ENCODE measurements around the gene INKA2.

Gene INKA2

DNA sequence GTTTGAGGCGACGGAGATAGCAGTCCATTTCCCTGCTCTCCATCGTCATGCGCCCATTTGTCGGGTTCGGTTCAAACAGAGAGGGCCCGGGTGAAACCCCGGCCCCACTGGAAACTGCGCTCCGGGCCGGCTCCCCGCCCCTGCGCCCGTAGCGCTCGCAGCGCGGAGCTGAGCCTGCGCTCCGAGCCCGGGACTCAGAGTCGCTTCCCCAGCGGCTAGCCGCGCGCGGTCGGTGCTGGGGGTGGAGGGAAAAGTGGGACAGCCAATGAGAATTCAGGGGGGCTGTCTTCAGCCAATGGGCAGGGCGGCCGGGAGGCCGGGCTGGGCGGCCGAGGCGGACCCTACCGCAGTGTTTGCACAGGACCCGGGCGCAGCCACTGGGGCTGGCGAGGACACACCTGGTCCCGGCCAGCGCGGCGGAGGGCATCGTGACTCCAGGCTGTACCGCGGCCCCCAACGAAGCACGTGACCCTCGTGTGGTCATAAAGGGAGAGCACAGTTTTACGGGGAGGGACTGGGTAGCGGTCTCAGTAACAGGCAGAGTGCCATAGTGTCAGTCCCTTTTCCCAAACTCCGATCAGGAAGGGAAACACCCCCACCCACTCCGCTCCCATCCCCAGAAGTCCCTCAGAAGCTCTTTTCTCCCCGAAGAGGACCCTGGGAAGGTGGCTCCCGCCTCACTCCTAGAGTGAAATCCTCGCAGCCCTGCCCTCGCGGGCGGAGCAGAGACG is at the start of gene INKA2:
INKA2 (minus strand) TSS at position 202 of the 731 bp plus-strand sequence; CDS start at position 49, 153 bp downstream.
- peak; percentile 76 for DNase-seq (ENCODE audit: low read depth)

DNA sequence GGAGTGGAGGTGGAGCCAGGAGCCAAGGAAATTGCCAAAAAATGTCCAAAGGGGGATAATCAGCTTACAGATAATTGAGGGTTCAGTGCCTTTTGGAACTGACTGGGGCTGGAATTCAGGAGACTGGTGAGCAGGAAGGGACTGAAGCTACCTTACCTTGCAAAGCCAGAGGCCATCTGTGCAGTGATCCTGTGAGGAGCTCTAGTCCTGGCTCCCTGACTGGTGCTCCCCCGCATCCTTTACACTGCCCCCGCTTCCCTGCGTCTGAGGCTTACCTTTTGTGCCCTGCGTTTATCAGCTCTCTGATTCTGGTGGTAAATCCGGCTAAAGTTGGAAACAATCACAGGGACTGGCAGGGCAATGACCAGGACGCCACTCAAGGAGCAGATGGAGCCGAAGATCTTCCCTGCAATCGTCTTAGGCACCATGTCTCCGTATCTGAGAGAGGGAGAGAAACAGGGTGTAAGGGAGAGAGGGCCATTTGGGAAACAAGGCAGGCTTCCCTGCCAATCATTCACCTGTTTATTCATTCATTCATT is 47.5 kb upstream of the INKA2 start:
- DNase-seq (ENCODE audit: low read depth) = no peak

DNA sequence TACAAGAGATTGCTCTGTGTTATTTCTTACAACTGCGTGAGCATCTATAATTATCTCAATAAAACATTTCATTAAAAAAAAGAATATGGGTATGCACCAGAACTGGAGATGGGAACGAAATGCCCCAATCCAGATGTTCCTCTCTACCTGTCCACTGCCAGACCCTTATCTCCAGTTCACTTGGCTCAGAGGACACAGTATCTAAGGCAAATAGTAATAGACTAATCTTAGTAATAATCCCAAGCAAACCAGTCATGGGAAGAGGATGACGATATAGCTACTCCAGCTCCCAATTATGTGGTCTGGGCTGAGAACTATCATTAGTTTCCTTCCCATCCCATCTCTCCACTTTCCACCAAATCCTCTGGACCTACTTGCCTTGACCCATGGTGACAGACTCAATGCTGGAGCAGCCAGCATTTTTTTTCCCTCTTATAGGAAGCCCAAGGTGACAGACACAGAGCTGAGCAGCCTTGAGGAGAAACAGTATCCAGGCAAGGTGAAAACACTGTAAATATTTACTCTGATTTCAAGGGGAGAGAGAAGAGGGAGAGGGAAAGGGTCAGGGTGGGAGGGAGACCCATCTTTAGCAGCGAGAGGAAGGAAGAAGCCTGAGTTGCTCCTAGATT is 45.2 kb upstream of the INKA2 start:
- DNase-seq (ENCODE audit: low read depth) = no peak

DNA sequence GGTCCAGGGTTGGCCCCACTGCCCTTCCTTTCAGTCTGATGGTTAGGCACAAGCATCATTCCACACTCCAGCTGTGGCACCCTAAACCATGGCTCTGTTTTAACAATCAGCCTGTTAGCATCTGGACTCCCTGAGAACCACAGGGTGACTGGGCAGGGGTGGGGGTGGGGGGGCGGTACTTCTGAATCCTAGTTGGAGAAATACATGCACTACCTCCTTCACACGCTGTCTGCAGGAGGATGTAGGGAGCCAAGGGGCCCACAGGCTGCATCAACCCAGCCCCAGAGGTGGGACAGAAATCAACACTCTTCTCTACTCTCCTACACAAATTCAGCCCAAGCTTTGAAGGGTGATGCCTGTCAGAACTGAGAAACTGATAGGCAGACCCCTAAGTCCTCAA is 40.4 kb upstream of the INKA2 start:
- no peak for DNase-seq (ENCODE audit: low read depth)

DNA sequence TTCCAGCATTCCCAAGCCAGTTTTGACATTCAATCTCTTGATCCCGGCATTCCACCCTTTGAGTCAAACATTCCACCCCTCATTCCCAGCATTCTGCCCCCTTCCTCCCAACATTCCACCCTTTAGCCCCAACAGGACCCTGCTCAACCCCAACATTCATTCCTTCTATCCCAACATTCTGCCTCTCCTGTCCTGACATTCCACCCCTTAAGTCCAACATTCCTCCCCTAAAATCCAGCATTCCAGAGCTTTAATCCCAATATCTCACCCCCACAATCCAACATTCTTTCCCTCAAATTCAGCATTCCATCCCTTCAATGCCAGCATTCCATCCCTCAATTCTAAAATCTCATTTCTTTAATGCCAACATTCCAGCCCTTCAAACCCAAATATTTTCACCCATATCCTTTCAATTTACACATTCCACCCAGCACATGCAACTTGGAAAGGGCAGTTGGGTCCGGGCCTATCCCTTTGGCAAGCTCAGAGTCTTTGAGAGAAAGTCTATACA is 39.4 kb upstream of the INKA2 start:
- DNase-seq (ENCODE audit: low read depth) = no peak

DNA sequence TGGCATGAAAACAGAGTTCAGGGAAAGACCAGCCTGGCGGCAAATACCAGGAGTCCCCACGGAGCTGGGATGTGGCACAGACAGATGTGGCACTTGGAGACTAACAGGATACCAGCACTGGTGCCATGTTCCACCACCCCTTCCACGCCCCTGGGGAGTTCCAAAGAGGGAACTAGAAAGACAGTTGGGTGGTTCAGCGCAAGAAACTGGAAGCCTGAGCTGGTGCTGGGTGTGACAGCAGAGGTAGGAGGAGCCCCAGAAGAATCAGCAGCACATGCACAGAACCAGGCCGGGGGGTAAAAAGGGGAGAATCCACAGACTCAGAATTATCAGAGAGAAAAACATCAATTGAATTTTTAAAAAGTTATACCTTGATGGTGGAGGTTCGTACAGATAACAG is 38.9 kb upstream of the INKA2 start:
- DNase-seq (ENCODE audit: low read depth) = no peak

DNA sequence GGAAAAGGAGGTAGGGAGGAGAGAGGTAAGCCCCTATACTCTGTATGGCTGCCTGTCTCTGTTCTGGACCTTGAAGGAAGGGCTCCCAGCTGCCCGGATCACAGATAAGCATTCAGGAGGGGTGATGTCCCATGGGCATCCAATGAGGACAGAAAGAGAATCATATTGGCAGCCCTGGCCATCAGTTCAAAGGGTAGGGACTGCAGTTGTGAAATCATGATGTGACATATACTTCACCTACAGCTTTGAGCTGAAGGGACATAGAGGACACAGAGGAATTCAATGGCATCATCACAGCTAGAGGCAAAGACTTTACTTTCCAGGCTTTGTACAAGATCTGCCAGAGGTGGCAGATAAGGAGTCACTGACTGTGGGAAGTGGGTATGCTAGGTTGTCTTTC is 38.1 kb upstream of the INKA2 start:
- DNase-seq (ENCODE audit: low read depth) = no peak

DNA sequence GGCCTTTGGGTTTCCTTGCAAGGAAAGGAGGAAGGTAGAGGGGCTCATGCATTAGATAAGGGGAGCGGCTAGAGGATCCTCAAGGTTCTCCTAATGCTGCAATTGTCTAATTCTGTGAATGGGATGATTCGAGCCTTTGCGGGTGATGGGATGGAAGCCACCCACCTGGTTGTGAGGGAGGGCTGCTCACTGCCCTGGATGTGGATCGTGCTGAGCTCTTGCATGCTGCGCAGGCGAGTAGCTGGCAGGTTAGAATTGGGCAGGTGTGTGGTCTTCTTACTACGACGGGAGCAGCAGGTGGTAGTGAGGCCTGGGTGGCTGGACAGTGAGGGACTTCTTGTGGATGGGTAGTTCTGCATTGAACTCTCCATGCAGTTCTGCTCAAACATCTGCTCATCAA is 37.7 kb upstream of the INKA2 start:
- DNase-seq (ENCODE audit: low read depth) = no peak

DNA sequence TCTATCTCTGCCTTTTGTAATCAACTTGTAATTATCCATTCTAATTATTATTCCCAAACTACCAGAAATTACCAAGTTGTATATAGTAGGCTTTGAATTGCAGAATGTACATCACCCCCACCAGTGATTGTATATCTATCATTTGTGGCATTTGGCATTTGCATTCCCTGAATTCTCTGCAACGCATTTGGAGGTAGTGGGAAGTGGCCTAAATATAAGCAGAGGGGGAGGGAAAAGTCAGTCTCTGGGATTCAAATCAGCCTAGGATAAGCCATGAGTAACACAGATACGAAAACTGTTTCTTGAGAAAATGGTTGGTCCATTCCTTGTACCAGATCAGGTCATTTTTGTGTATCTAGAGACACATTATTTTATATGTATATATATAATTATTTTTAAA is 37.2 kb upstream of the INKA2 start:
- no peak for DNase-seq (ENCODE audit: low read depth)

DNA sequence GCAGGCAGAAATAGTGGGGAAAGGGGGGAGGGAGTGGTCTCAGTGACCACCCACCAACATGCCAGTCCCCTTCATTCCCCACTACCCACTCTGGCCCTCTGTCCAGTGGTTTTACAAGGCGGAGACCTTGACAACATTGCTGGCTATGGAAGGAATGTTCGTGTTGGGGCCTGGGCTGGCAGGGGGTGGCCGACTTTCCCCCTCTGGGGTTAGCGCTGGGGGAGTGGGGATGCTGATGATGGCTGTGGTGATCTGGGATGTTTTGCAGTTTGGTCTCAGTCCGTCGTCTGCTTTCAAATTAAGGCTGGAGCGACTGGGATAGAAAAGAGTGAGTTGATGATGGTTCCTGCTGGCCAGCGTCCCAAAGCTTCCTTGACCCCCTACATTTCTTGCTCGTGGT is 36.8 kb upstream of the INKA2 start:
- no peak for DNase-seq (ENCODE audit: low read depth)

DNA sequence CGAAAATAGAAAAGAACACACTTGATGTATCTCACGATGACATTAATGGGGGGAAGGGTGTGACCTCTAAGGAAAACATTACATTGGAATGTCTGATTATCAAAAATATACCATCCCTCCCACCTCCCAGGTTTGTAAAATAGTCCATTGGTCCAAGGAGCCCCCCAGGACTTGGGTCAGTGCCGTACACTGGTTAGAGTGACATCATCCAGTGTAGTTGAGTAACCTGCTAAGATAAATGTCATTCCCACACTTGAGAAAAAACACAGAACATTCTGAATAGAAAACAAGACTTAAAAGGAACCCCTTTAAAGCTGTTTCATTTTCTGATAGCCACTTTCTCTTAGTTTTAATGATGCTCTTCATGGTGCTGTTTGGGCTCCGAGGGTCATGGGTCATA is 31.7 kb upstream of the INKA2 start:
- DNase-seq (ENCODE audit: low read depth) = no peak

DNA sequence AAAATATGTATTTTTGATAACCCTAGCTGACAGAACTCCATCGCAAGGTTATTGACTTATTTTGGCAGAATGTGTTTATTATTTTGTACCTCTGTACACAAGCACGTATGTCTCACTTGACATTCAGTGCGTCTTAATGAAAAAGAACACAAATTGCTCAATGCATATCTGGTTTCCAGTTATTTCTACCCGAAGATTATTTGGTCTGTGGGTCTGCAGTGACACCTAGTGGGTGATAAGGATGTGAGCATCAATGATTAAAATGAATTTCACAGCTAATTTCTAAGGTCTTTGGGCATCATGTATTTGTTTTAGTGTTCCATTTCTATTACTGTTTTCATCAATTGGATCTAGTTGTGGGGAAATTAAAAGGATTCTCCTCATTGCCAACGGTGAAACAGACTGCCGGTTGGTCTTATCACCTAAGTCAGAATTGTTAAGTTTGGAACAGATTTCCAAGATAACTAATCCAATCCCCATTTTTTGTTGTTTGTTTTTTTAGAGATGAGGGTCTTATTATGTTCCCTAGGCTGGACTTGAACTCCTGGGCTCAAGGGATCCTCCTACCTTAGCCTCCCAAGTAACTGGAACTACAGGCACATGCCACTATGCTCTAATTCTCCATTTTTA is 30.4 kb upstream of the INKA2 start:
- no peak for DNase-seq (ENCODE audit: low read depth)

DNA sequence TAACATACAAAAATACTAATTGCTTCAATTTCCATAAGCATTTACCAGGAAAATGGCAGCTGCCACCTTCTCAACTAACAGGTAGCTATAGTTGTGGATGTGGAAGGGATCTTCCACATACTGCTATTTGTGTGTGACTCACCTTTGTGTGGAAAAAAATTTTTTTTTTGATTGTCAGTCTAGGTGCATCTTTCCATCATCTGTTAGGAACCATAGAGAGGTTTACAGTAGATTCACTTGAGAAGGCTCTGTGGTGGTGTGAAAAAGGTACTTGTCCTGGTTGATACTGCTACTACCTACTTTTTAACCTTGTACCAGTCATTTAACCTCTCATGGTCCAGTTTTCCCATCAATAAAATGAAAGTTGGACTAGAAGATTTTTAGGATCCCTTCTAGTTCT is 29.4 kb upstream of the INKA2 start:
- DNase-seq (ENCODE audit: low read depth) = no peak

DNA sequence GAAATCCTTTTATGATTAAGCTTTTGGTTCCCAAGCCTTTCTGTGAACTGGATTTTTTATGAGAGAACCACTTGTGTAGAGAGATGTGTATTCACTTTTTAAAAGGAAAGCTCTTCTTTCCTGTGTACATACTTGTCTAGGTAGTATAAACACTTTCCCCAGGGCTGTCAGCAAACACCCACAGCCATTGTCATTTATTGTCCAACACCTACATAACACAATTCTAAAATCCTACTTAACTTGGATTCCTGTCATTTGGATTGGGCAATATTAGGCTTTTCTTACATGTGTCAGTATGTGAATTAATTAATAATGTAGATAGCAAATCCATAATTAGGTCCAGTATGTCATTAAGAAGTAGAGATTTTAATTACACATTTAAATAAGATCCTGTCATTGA is 28.8 kb upstream of the INKA2 start:
- no peak for DNase-seq (ENCODE audit: low read depth)

DNA sequence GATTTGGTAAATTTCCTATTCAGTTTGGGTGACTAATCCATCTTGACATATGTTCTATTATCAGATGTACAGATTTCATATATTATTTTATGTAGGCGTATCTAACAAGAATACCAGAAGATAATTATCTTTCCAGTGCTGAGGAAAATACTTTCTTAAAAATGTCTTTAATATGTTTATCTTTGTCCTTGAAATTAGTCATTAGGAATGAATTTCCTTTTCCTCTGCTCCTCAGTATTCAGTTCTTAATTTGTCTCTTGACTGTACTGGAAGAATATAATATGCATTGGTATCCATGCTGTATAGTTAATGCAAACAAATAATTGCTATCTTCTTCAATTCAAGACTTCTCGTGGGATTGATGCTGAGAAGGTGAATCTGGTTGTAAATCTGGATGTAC is 23.1 kb upstream of the INKA2 start:
- DNase-seq (ENCODE audit: low read depth) = no peak

DNA sequence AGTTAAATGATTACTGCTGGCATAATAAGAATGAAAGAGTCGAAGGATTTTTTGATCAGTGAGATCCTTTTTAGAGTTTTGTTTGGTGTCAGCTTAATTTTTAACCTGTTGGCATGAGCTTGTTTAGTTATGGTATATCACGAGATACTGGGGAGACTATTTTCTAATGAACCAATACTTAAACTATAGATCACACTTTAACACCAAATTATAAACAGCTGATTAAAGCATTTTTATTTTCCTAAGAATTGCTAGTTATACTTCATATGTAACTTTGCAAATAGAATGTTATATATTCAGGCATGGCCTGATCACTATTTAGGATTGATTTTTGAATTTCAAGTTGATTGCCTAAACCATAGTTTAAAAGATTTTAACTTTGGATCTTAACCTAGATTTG is 22.5 kb upstream of the INKA2 start:
- no peak for DNase-seq (ENCODE audit: low read depth)

DNA sequence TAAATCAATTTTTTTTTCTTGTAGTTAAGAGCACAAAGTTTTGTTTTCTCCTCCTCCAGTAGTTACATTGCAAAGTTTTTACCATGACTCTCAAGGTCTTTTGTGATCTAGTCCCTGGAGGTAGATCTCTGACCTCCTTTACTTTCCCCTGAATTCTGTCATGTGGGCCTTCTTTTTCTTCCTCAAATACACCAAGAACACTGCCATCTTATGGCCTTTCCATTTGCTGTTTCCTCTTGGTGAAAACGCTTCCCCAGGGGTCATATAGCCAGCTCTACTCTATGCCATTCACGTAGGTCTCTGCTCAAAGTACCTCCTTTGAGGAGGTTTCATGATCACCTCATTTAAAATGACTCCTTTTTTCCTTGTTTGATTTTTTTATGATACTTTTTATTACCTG is 19.2 kb upstream of the INKA2 start:
- no peak for DNase-seq (ENCODE audit: low read depth)

DNA sequence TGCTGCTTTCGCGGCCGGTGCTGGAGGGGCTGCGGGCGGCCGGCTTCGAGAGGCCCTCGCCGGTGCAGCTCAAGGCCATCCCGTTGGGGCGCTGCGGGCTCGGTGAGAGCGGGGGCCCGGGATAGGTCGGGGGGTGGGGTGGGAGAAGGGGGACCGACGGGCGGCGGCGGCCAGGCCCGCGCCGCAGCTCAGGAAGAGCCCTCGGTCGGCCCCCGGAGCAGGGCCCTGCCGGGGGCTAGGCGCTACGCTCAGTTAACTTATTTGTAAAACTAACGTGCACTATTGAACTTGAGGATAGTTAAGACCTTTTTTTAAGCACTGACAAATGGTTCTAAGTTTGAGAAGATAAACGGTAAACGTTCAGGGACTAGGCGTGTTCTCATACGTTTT is 16.9 kb upstream of the INKA2 start:
- DNase-seq (ENCODE audit: low read depth) = no peak

DNA sequence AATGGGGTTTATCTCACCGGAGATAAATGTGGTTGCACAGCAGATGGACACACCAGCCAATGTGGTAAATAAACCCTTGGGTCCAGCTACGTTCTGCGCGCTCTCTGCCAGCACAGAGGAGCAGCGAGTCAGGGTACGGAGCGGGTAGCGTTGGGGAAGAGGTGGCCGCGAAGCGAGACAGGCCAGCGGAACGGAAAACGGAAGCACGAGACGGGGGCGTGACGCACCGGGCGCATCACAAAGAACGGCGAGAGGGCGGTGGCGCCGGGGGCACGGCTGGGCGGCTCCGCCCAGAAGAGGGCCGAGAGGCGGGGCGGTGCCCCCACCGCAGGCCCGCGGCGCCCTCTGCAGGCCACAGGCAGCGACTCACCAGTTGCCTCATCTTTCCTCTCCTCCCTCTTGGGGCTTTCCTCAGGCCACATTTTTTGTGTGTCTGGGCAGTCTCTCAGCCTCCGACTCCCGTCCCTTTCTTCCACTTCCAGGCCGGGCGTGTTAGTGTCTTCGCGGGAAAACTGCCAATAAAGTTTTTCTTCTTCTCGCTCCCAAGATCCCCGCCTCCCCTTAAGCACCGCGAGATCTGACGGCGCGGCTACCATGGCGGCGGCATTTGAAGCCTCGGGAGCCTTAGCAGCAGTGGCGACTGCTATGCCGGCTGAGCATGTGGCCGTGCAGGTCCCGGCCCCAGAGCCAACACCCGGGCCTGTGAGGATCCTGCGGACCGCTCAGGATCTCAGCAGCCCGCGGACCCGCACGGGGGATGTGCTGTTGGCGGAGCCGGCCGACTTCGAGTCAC is 16.3 kb upstream of the INKA2 start, which contains the start of gene DDX20:
DDX20 (plus strand) TSS at position 571 of the 793 bp plus-strand sequence; CDS start at position 595, 24 bp downstream.
- DNase-seq (ENCODE audit: low read depth) = peak; percentile 93

DNA sequence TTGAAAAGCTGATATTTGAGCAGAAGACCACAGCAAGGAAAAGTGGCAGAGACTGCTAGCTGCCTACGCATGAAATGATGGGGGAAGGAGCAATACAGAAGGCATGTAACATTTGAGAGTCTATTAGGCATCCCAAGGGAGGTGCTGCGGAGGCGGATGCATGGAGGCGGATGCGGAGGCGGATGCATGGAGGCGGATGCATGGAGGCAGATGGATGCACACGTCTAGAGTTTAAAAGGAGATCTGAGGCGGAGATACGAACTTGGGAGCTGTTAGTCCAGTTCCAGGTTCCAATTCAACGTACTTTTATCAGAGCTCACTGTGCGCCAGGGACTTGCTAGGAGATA is 15.8 kb upstream of the INKA2 start:
- no peak for DNase-seq (ENCODE audit: low read depth)

DNA sequence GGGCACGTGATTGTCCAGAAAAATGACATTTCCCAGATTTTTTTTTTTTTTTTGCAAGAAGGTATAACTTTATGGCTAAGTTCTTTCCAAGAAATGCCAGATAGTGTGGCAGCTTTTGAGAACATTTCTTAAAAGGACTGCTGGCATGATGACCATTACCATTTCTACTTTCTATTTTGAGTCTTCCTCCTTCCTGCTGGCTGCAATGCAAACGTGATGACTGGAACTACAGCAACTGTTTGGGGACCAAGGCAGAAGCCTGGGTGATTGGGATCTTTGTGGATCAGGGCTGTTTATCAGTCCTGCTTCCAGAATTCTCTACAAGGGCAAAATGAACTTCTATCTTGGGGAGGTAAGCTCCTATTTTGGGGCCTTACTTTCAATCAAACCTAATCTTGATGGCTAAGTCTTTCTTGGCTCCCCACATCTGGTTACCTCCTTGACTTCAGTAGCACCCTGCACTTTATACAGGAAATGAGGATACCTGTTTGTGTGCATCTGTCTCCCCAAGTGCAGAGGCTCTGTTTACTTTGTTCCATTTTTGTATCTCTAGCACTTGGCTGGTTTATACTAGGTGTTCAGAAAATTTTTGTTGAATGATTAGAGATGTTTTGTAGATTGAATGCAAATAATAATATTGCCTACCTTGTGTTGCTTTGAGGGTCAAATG is 12.8 kb upstream of the INKA2 start:
- no peak for DNase-seq (ENCODE audit: low read depth)

DNA sequence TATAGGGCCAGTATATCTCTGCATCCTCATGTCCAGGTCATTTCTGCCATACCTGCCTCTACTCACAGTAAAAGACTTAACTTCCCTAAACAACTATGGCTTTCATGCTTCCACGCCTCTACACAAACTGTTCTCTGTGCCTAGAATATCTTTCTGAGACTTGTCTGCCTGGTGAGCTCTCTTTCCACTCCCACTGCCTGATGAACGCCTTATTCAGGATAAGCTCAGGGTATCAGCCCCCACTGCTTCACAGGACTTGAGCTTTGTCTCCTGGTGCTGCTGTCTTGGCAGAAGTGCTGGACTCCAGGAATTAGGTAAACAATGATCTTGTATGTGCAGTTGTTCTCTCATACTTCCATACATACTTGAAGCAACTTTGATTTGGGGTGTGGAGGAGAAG is 11.7 kb upstream of the INKA2 start:
- no peak for DNase-seq (ENCODE audit: low read depth)

Data from activated T-cell treated with anti-CD3 and anti-CD28 coated beads for 48 hours (primary cell).